ENCODE data around the gene ACER2.

ACER2 gene

DNA sequence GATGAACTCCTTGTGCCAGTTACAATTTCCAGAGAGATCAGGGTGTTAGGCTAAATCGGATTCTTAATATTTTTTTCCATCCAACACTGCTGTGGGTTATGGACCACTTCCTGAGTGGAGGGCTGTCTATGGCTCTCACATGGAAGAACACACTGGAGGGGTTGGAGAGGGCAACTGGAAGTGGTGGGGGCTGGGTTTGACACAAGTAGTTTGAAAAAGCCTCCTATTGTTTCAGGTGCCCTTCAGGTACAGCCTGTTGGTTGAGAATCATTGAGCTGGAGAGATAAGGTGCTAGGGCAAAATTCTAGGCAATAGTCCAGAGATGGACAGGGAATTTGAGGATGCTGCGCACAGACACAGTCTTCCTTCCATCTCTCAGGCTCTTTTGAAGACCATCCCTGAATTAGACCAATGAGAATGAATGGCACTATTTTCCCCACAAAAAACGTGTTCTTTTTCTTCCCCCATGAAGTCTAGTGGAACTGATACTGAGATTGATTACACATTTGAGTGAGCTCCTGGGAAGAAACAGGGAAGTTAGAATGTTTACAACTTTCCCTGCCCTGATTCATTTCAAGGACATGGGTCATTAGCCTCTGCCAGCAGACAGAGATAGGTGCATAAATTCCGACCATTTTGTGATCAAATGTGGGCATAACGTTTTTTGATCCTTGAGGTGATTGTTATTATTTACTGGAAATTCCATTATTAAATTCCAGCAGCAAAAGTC lies 87.7 kb downstream of the ACER2 start:
- H3K36me3 Mint-ChIP-seq (ENCODE audit: low read depth): no peaks in the 10 kb centered on the region
- peaks cover 23% of the 10 kb centered on the region for H3K27me3 Mint-ChIP-seq
- H3K27ac Mint-ChIP-seq: no peak overlapping the region
- H3K4me3 Mint-ChIP-seq: no peak overlapping the region
- H3K4me1 Mint-ChIP-seq (ENCODE audit: low read depth): peaks cover 19% of the 10 kb centered on the region
- H3K9me3 Mint-ChIP-seq: no peaks in the 10 kb centered on the region

DNA sequence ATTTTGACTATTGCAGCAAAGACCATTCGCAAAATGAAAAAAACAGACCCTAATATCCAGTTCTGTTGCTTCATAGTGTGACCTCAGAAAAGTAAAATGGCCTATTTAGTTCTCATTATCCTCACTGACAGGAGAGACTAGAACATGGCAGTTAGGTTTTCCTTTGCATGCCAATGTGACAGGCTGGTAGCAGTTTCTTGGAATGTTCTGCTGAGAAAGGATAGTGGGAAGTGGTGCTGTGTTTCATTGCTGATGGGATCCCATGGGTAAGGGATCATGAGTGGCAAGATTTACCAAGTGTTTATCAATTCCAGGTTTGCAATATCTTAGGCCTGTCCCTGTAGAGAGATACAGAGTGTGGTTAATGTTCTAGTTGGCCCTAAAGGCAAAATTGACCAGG lies 88.5 kb downstream of the ACER2 start:
- H3K4me3 Mint-ChIP-seq: no peak overlapping the region
- peaks cover 23% of the 10 kb centered on the region for H3K27me3 Mint-ChIP-seq
- H3K36me3 Mint-ChIP-seq (ENCODE audit: low read depth): no peaks in the 10 kb centered on the region
- H3K27ac Mint-ChIP-seq: no peak overlapping the region
- H3K9me3 Mint-ChIP-seq: no peaks in the 10 kb centered on the region
- H3K4me1 Mint-ChIP-seq (ENCODE audit: low read depth): peaks cover 18% of the 10 kb centered on the region

DNA sequence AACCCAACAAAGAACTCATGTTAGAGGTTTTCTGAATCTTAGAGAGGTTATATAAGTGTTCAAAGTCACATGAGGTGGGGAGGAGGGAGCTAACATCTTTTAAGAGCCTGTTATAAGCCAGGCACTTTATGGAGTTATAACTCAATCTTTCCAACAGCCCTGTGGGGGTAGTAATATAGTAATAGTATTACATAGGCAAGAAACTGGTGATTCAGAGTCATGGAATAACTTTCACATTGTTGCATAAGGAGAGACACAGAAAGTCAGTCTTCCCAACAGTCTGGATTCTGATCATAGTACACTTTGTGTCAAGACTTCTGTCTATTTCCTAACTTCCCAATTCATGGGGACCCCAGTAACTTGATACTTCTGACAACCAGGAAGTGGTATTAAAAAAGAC lies 89.2 kb downstream of the ACER2 start:
- Mint-ChIP-seq H3K4me1 (ENCODE audit: low read depth) (peaks cover 12% of the 10 kb centered on the region), H3K9me3 (no peaks in the 10 kb centered on the region), H3K27ac (no peak overlapping the region), H3K4me3 (no peak overlapping the region), H3K36me3 (ENCODE audit: low read depth) (no peaks in the 10 kb centered on the region), H3K27me3 (peaks cover 24% of the 10 kb centered on the region)
